CD4-positive, alpha-beta T cell treated with Interleukin-4 for 1 hour (primary cell): Measurements from ENCODE around the gene DAB2IP.

Source experiments
- DNase-seq, 2 donors: peaks; one replicate each; pipeline ENCODE4 v3.0.0-alpha.2; 2020 to 2022

DAB2IP gene

GRCh38 chr9:121766081-121766683 lies 114.7 kb downstream of the DAB2IP start:
- no peak for DNase-seq

GRCh38 chr9:121767171-121767769 lies 115.8 kb downstream of the DAB2IP start:
- no peak for DNase-seq

DNA sequence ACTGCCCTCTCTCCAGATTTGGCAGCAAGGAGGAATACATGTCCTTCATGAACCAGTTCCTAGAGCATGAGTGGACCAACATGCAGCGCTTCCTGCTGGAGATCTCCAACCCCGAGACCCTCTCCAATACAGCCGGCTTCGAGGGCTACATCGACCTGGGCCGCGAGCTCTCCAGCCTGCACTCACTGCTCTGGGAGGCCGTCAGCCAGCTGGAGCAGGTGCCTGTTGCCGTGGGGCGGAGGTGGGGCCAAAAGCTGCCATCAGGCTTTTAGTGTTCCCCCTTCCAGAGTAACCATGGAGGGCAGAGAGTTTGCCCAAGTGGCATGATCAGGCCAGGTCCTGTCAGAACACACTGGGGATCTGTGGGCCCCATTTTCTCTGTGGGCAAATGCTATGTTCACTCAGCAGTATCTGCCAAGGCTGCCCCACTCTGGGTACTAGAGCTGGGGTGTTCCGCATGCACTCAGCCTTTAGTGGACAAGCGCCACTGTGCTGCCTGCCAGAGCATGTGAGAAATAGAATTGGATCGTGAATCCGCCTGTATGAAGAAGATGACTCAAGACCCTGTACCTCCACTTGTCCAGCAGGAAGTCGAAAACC lies 117.1 kb downstream of the DAB2IP start:
- DNase-seq, result no peak

- no peak for DNase-seq
Measured at GRCh38 chr9:121769939-121770338, 118.5 kb downstream of the DAB2IP start.

DNA sequence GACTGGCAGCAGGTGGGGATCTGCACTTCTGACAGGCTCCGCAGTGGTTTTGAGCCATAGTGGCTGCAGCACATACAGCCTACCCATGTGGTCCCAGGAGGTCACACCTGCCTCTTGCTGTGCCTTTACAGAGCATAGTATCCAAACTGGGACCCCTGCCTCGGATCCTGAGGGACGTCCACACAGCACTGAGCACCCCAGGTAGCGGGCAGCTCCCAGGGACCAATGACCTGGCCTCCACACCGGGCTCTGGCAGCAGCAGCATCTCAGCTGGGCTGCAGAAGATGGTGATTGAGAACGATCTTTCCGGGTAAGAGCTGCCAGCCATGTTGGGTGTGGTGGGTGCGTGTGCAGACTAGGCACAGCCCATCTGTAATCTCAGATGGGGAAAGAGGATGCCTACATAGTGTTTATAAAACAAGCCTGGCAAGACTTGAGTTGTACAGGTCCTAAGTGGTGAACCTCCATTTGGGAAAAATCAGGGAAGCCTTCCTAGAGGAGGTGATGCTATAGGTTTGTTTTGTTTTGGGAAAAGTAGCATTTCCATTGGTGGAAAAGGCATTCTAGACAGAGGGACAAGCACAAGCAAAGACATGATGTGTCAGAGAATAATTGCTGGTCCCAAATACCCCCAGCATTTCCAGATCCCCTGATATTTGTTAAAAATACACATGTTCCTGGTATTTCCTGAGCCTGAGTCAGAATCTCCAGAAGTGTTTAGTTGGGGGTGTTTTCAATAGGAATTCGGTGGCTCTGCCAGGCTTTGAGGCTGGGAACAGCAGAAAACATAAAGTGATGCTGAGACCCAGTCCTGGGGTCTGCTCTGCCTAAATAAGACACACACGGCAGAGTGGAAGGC lies 119.2 kb downstream of the DAB2IP start:
- DNase-seq, result no peak

GRCh38 chr9:121771418-121771817 lies 120.0 kb downstream of the DAB2IP start:
- no peak for DNase-seq

GRCh38 chr9:121771851-121772599 lies 120.6 kb downstream of the DAB2IP start:
- no peak for DNase-seq

GRCh38 chr9:121772600-121773285 lies 121.3 kb downstream of the DAB2IP start:
- no peak for DNase-seq

DNA sequence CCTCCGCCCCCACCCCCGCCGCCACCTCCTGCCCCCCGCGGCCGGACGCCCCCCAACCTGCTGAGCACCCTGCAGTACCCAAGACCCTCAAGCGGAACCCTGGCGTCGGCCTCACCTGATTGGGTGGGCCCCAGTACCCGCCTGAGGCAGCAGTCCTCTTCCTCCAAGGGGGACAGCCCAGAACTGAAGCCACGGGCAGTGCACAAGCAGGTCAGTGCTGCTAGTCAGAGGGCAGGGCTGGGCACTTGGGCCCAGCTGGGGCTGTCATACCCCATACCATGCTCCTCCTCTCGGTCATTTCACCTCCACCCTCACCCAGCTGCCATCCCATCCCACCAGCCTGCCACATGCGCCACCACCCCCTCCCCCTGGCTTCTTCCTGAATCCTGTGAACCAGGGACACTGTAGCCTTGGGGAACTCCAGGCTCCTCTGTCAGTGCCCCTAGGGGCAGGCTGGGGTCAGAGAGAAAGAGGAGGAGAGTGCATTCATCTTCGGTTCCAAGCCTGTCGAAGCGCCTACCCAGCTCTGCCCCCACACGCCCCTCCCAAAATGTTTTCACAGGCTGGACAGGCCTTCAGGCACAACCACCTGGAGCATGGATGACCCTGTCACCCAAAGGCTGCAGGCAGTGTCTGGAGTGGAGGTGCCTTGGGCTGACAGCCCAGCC lies 122.0 kb downstream of the DAB2IP start:
- DNase-seq, result no peak

DNA sequence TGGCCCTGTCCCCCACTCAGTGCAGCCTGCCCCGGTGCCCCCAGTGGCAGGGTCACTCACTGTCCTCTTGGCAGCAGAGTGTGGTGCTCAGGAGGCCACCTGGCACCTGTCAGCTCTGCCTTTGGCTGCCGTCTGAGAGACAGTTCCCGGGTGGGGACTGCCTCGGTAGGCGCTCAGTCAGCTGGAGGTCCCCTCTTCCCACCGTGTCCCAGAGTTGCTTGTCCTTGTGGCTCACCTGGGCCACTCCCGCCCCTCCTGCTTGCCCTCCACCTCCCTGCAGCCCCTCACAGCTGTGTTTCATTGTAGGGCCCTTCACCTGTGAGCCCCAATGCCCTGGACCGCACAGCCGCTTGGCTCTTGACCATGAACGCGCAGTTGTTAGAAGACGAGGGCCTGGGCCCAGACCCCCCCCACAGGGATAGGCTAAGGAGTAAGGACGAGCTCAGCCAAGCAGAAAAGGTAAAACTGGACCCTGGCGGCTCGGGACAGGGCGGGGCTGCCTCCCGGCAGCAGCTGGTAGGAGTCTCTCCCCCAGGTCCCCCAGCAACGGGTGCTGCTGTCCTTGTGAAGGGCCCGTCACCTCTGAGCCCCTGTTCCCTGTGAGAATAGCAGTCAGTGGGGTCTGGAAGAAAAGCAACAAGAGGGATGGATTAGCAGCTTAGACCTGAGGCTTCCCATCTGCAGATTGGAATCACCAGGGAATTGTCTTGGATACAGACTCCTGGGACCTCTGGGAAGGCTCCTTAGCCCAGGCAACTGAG lies 122.7 kb downstream of the DAB2IP start:
- no peak for DNase-seq

DNA sequence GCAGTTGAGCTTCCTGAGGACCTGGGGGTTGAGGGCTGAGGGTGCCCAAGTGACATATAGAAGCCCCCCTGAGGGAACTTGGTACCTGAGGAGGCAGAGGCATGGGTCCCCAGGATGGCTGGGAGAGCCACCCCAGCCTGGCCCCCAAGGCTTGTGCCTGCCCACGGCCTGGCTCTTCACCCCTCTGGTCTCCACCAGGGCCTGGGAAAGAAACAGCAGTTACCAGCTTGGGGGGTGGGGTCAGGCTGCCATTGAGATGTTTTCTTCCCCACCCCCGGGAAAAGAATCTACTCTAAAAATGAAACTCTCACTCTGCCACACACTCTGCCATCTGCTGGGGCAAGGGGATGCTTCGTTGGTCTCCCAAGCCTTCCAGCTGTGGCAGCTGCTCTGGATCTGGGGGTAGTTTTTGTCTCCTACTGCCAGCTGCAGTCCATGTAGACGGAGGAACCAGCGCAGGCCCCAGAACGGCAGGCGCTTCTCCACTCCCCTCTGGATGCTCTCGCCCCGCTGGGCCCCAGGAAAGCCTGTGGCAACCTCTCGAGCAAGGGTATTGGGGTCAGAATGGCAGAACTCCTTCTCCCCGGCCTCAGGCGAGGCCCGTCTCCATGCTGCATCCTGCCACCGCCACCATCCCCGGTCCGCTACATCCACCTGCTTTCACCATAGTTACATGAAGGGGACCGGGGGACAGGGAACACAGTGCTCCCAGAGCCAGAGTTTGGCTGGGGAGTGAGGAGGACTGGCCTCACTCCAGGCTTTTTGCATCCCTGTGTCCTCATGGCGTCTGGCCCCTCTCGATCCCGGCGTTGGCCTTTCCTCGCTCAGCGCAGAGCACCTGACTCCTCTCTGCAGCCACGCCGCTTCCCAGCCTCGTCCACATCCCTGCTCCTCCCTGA lies 123.5 kb downstream of the DAB2IP start:
- DNase-seq, result no peak

- DNase-seq, result no peak
Measured at GRCh38 chr9:121776001-121776738, 124.7 kb downstream of the DAB2IP start.

DNA sequence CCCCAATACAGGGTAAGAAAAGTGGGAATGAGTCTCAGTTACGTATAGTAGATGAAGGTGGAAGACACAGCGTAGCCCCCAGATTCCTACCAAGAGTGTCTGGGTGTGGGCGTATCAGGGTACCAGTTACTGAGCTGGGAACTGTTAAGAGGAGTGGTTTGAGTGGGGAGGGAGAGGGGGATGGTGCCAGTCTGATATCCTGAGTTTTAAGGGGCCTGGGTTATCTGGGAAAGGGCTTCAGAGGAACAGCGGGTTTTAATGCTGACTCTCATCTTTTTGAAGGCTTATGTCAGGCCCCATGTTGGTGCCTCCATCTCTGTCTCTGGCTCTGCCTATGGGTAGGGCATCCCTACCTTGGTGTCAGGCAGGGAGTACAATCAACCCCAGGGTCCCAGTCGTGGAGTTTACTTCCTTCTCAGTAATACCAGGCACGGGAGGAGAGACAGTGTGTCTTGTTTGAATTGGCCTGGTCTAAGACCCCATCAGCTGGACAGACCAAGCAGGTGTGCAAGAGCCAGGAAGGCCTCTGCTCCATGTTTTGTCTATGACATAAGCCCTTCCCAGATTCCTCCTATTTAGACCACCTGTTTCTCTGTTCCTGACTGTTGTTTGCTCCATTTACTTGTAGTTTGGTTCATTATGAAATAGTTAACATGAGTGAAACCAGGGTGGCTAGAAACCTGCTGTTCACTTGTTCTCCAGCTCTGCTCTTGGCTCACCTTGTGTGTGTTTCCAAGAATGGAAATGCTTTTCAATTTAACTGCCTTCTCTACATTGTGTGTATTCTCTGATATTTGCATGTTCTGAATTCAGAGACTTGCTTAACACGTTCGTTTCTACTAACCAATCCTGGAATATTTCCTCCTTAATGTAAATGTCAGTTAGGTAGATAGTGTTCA lies 125.6 kb downstream of the DAB2IP start:
- no peak for DNase-seq

DNA sequence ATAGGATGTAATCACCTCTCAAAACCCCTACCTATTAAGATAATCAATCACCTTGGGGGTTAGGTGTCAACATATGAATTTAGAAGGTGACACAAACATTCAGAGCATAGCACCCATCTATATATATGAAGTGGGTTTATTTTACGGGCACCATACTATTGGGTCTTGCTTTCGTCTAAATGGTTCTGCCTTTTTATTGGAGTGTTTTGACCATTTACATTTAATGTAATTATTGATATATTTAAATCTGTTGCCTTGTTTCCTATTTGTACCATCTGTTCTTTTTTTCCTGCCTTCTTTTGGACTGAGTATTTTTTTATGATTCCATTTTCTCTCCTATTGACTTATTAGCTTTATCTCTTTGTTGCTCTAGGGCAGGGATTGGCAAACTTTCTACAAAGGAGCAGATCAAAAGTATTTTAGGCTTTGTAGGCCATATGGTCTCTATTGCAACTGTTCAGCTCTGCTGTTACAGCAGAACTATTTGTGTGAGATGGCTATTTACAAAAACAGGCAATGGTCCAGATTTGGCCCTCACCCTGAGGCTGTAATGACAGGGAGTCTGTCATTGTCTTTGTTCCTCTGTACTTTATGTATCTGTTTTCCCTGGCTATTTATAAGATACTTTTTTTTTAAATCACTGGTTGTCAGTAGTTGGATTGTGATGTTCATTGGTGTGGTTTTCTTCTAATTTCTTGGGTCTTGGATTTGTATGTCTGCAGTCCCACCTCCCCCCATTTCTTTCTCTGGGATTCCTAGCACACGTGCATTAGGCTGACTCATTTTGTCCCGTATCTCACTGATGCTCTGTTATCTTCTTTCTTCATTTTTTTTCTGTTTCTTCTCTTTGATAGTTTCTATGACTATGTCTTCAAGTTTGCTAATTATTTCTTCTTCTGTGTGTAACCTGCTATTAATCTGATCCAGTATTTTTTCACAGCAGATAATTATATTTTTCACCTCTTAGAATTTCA lies 127.1 kb downstream of the DAB2IP start:
- no peak for DNase-seq

DNA sequence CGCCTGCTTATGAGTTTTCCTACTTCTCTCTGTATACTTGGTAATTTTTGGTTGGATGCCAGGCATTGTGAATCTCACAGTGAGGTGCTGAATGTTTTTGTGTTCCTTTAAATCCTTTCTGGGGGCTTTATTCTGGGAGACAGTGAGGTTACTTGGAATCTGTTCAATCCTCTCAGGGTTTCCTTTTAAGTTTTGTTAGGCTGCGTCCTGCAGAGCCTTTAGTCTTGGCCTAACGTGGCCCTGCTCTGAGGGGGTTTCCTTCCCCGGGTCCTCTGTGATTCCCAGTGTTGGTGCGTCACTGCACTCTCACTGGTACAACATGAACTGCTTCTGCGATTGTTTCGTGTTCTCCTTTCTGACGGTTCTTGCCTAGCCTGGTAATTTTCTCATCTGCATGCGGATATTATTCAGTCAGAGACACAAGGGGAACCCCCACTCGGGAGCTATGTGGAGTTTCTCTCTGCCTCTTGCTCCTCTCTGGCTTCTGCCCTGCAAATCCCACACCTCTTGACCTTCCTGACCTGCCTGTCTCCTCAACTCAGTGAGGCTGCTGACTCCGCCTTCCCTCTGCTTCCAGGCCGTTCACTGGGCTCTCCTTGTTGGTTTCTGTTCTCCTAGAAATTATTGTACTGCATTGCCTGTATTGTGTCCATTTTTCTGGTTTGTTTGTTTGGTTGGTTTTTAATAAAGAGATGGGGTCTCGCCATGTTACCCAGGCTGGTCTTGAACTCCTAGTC lies 128.1 kb downstream of the DAB2IP start:
- peak in 1 of 2 donors; percentile 10 for DNase-seq
